ENCODE measurements around the gene PICALM. TPM values are rescaled to one million over a fixed set of nuclear protein-coding genes. Genes with fewer than 3 reads are reported as not detected.
A peak's percentile ranks its signal among the peaks of the same experiment; 100 is the strongest.

Gene PICALM
- total and polyA plus RNA-seq, 2 donors (not counting 3 experiments of a cell fraction or from before 2014, with no cell fraction given): 181 to 202 TPM

GRCh38 chr11:85941380-85941973 is 127.4 kb downstream of the PICALM start:
- Histone ChIP-seq H3K4me1 (ENCODE audit: control insufficient read depth, extremely low read depth, insufficient read depth, low read length) (peaks cover 12% of the 10 kb centered on the region), H3K27me3 (ENCODE audit: control insufficient read depth in 2 of 2, insufficient read depth in 2 of 2, low read length in 2 of 2) (no peaks in the 10 kb centered on the region), H4K20me1 (replicated peaks; ENCODE audit: control insufficient read depth, extremely low read depth, insufficient read depth, low read length) (no peaks in the 10 kb centered on the region), H3K27ac (ENCODE audit: insufficient read depth, low read depth, low read length) (no peak overlapping the region), H2AFZ (ENCODE audit: low read depth, low read length) (no peak overlapping the region), H3K36me3 (ENCODE audit: control insufficient read depth in 2 of 2, extremely low read depth in 1 of 2, insufficient read depth in 2 of 2, low read length in 2 of 2) (no peaks in the 10 kb centered on the region), H3K9ac (replicated peaks; ENCODE audit: extremely low read depth, insufficient read depth, low read length) (no peak overlapping the region), H3K9me3 (replicated peaks; ENCODE audit: control insufficient read depth, insufficient read depth, low read length) (no peaks in the 10 kb centered on the region), H3K4me3 (replicated peaks in 1 of 3; ENCODE audit: insufficient read depth in 1 of 3, low read depth in 1 of 3, low read length in 3 of 3) (no peak overlapping the region), H3K79me2 (ENCODE audit: control insufficient read depth, insufficient read depth, low read length) (no peaks in the 10 kb centered on the region), H3K9me1 (replicated peaks; ENCODE audit: control insufficient read depth, extremely low read depth, insufficient read depth, low read length) (no peaks in the 10 kb centered on the region), H3K4me2 (ENCODE audit: insufficient read depth, low read length) (no peak overlapping the region)
- CTCF ChIA-PET: interaction anchor here (0.6 to 1.6 kb wide), 7 partner anchors 20 to 350 kb away, joined by 3 to 11 read pairs (median 3); partner anchors contain the start of gene CCDC83
- dilution Hi-C loops (cut with MboI; ENCODE audit: extremely low pct_ligation_motif_present, low sequenced_read_pairs): no loop called here
- TF ChIP-seq CTCF (IDR thresholded peaks at IDR 0.05; ENCODE audit: extremely low read depth in 1 of 2, insufficient read depth in 1 of 2, low read depth in 1 of 2, low read length in 2 of 2) (peak; percentile 76), POLR2AphosphoS5 (IDR thresholded peaks at IDR 0.05; ENCODE audit: insufficient read depth, low read depth, low read length) (no peak)
- DNase-seq (ENCODE audit: low read depth, low spot score): peak; percentile 71
- peak; percentile 80 for FAIRE-seq
- BruUV-seq (replicated peaks): no TSS peak
- intact Hi-C loops (cut with micrococcal nuclease): loop anchor here (1.0 to 10.0 kb wide), 6 partner anchors 101 to 351 kb away; no protein-coding TSS in a partner anchor
- POLR2A ChIA-PET: no interaction called here

Data from endothelial cell of umbilical vein (primary cell).